Germinal center (tissue), 1 donor: ENCODE results near the gene EEF2K.

Experiments used
- DNase-seq: peaks from one replicate; pipeline ENCODE4 v3.0.0; 2012; ENCODE audit warnings: mixed read lengths, low spot score

Gene EEF2K

GRCh38 chr16:22336581-22336980 is 130.5 kb downstream of the EEF2K start:
- no peak for DNase-seq

GRCh38 chr16:22337045-22337444 is 131.0 kb downstream of the EEF2K start:
- no peak for DNase-seq

- DNase-seq: no peak
Observed at GRCh38 chr16:22337849-22338635, 132.0 kb downstream of the EEF2K start.
